Neuron (in vitro differentiated cells): ENCODE results near the gene IFRD1.
"Not testable (repeated sequence)": the region's sequence is repeated elsewhere in the genome, so short reads cannot be mapped to it uniquely, and the experiment has no call there.

Source experiments
- H2AFZ ChIP-seq: one replicate; pipeline ENCODE4 v1.6.1; 2013; ENCODE audit warnings: low read depth, mild to moderate bottlenecking, inconsistent platforms, low read length, moderate library complexity
- H3K27me3 ChIP-seq: one replicate; pipeline ENCODE4 v1.6.1; 2013; ENCODE audit warnings: low read length; ENCODE audit not compliant: insufficient read depth
- H3K36me3 ChIP-seq: one replicate; pipeline ENCODE4 v1.6.1; 2013; ENCODE audit warnings: low read length; ENCODE audit not compliant: insufficient read depth
- H3K4me1 ChIP-seq: one replicate; pipeline ENCODE4 v1.6.1; 2013; ENCODE audit warnings: low read length; ENCODE audit not compliant: insufficient read depth
- H3K4me3 ChIP-seq: 2 replicates; pipeline ENCODE4 v1.5.1; 2013; ENCODE audit warnings: mild to moderate bottlenecking, low read length, moderate library complexity
- H3K9me3 ChIP-seq: one replicate; pipeline ENCODE4 v1.6.1; 2013; ENCODE audit warnings: low read length

Gene IFRD1

DNA sequence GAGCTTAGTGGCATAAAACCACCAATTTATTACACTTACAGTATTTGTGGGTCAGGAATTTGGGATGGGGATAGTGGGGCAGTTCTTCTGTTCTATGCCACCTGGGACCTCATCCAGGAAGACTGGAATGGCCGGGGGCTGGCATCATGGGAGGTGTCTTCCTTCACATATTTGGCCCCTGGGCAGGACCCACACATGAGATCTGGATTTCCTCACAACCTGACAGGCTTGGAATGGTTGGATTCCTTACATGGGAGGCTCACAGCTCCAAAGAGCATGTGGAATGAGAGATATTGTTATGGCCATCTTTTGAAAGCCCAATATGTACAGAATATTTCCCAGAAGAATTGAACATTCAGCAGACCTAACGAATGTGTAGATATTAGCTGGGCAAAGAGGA, 52.4 kb downstream of the IFRD1 start:
- no peaks in the 10 kb centered on the region for H3K9me3 ChIP-seq
- H3K36me3 ChIP-seq = no peaks in the 10 kb centered on the region
- no peak overlapping the region for H3K4me3 ChIP-seq
- no peak overlapping the region for H2AFZ ChIP-seq
- no peaks in the 10 kb centered on the region for H3K27me3 ChIP-seq
- H3K4me1 ChIP-seq = peaks cover 9% of the 10 kb centered on the region

DNA sequence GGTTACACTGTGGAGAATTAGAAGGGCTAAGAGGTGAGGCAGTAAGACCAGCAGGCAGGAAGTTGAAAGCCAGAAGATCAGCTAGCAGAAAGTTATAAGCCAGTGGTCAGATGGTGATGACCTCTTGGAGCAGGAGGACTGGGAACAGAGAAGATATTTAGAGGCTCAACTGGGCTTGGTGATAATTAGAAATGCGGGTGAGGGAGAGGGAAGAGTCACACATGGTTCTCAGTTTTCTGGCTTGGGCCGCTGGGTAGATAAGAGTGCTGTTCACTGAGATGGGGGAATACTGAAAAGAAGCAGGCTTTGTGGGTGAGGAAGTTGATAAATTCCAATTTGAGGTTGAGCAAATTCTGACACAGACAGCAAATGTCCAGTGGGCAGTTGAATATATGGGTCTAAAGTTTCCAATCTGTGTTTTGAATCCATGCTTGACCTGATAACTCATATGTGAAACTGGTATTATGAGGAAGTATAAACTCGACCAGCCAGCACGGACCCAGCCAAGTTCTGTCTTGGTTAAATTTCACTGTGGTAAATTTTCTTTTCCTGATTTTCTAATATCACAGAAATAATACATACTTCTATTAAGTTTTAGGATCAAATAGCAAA, 53.2 kb downstream of the IFRD1 start:
- no peak overlapping the region for H2AFZ ChIP-seq

DNA sequence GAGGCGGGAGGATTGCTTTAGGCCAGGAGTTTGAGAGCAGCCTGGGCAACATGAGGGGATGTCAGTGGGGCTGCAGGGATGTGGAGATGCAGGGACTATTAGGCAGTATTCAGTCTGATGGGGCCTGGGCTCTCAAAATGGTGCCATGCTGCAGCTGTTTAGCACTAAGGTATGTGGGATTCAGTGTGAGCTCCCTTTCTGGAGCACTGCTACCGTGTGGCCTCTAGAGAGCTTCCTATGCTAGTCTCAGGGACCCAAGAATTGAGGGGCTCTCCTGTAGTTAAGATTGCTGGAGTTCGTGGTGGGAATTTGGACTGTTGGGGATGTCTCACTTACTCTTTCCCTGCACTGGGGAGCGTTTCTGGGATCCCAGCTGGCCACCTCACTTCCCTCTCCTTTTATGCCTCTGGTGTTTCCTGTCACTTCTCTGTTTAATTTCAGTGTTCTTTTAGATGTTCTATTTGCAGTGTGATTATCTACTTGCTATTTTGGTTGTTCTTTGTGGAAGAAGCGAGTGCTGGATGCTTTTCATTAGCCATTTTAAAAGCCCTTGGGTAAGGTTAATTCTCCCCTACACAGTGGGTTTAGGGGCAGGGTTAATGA, 53.9 kb downstream of the IFRD1 start:
- Histone ChIP-seq H3K27me3 (no peaks in the 10 kb centered on the region), H3K36me3 (no peaks in the 10 kb centered on the region), H3K9me3 (no peaks in the 10 kb centered on the region), H2AFZ (no peak overlapping the region), H3K4me1 (peaks cover 9% of the 10 kb centered on the region), H3K4me3 (no peak overlapping the region)

More for the DNA sequence above, 53.2 kb downstream of the IFRD1 start:
- Histone ChIP-seq H3K4me1 (peaks cover 9% of the 10 kb centered on the region), H3K36me3 (no peaks in the 10 kb centered on the region), H3K27me3 (no peaks in the 10 kb centered on the region), H3K4me3 (no peak overlapping the region), H3K9me3 (no peaks in the 10 kb centered on the region)

DNA sequence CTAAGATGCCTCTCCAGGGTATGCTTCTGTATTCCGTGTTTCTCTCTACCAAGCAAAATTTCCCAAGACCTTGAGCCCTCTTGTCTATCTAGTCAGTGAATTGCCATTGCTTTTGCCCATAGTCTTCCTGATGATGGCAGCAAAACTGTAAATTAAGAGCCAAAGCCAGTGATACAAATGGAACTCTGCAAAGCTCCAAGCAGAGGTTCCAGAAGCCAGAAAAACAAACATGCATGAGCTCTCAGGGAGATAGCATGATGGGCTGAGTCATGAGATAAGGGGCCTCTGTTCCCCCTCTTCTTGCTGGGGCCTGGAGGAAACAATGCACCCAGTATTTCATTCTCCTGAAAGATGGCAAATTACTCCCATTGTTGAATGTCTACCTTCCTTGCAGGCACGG, 55.2 kb downstream of the IFRD1 start:
- H3K36me3 ChIP-seq = no peaks in the 10 kb centered on the region
- no peaks in the 10 kb centered on the region for H3K9me3 ChIP-seq
- H2AFZ ChIP-seq = no peak overlapping the region
- H3K27me3 ChIP-seq = no peaks in the 10 kb centered on the region
- no peak overlapping the region for H3K4me3 ChIP-seq
- H3K4me1 ChIP-seq = peaks cover 9% of the 10 kb centered on the region

DNA sequence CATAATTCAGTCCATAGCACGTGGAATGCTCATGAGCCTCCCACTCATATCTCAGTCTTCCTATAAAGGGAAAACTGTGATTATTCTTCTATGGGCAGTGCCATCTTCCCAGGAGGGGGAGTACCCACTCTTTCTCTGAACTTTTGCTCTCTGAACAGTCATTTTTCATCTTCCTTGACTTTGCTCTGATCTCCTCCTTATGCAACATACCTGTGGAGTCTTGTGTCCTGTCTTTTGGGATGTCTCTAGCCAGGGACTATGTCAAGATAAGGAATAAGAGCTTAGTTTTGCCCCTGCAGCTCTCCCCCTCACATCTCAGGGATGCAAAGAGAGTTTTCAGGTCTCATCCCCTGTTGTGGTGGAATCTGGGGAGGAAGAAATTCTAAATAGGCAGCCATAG, 58.1 kb downstream of the IFRD1 start:
- no peaks in the 10 kb centered on the region for H3K36me3 ChIP-seq
- no peak overlapping the region for H3K4me3 ChIP-seq
- H2AFZ ChIP-seq = no peak overlapping the region
- H3K27me3 ChIP-seq = peaks cover 2% of the 10 kb centered on the region
- H3K4me1 ChIP-seq = no peaks in the 10 kb centered on the region
- no peaks in the 10 kb centered on the region for H3K9me3 ChIP-seq

DNA sequence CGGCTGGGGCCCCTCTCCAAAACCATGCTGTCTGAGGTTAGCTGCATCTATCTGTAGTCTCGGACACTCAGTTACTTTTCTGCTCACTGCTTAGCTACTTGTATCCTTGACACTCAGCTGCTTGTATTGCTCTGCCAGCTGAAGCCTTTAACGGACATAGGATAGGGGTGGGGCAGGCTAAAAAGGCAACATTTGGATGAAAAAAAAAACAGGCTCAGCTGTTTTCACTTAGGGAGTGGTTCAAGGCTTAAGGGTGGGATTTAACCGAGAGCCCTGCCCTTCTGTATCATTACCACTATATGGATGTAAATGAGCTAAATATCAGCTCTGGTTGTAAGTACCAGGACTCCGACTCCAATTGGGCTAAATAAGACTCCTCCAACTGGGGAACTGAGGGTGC, 59.1 kb downstream of the IFRD1 start:
- H3K27me3 ChIP-seq = peaks cover 4% of the 10 kb centered on the region
- no peaks in the 10 kb centered on the region for H3K4me1 ChIP-seq
- H2AFZ ChIP-seq = no peak overlapping the region
- H3K4me3 ChIP-seq = no peak overlapping the region
- H3K9me3 ChIP-seq = no peaks in the 10 kb centered on the region
- H3K36me3 ChIP-seq = no peaks in the 10 kb centered on the region

DNA sequence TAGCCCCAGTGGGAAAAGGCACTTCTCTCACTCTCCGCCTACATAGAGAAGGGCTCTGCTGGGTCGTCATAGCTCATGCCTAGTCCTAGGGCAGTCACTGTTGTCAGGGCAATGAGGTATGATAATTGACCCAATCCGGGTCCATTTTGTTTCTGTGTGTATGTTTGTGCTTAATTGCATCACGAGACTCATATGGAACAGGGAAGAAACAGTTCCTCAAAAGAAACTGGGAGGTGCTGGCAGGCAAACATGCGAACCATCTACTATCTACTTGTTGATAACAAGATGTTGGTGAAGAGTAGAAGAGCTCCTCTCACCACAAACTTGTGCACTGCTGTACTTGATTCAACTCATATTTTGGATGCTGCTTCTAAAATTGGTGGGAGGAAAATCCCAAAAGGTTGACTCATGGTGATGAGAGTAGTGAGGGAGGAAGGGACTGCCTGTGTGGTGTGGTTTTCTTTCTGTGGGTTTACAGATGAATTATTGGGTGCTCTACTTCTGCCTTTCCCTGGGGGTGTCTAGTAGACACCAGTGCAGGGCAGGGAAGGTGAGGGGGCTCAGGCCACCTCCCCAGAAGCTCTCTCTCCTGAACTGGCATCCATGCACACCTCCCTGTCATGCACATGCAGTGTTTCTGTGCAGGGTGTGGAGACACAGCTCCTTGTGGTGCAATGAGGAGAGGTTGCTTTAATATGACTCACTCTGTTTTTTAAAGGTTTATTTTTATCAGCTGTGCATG, 59.9 kb downstream of the IFRD1 start:
- no peaks in the 10 kb centered on the region for H3K9me3 ChIP-seq
- no peak overlapping the region for H3K4me3 ChIP-seq
- H3K4me1 ChIP-seq = no peaks in the 10 kb centered on the region

DNA sequence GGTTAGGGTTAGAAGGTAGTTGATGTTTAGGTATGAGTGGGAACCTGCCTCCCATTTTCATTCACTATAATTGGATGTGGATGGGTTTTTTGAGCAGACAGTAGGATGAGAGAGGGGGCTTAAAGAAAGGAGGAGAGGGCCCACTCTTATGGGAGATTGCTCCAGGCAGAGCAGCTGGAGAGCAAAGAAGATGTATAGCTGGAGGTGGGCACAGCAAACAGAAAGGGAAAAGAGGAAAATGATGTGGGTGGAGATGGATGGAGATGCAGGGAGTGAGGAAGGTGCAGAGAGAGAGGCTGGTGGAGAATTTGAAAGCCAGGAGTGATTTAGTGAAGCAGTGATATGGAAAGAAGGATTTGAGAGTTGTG, 60.5 kb downstream of the IFRD1 start:
- H3K4me3 ChIP-seq = no peak overlapping the region

More for the DNA sequence above, 59.9 kb downstream of the IFRD1 start:
- Histone ChIP-seq H3K27me3 (peaks cover 4% of the 10 kb centered on the region), H3K36me3 (no peaks in the 10 kb centered on the region), H2AFZ (no peak overlapping the region)

DNA sequence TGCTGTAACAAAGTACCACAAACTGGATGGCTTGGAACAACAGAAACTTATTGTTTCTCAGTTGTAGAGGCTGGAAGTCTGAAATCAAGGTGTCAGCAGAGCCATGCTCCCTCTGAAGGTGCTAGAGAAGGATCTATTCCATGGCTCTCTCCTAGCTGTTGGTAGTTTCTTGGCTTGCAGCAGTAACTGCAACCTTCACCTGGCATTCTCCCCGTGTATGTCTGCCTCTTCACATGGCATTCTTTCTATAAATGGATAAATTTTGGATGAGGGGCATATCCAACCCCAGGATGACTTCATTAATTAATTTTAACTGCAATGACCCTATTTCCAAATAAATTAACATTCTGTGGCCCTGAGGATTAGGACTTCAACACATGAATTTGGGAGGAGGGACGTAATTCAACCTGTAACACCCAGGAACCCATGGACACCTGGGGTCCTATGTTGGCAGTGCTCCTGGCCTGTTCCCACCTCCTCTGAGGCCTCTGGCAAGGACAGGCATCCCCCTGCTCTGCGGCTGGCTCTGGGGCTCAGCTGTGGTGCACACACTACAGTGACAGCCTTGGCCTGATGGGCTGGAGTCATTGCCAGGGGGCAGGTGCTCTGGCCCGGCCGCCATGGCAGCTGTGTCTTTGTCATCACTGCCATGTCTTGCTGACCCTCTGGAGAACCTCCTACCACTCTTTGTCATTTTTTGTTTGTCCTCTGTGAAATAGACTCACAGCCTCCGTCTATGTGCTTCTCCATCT, 61.4 kb downstream of the IFRD1 start:
- Histone ChIP-seq H3K27me3 (peaks cover 4% of the 10 kb centered on the region), H3K9me3 (no peaks in the 10 kb centered on the region), H3K4me1 (no peaks in the 10 kb centered on the region), H3K4me3 (no peak overlapping the region), H2AFZ (no peak overlapping the region), H3K36me3 (no peaks in the 10 kb centered on the region)

More for the DNA sequence above, 60.5 kb downstream of the IFRD1 start:
- no peak overlapping the region for H2AFZ ChIP-seq
- H3K36me3 ChIP-seq = no peaks in the 10 kb centered on the region
- no peaks in the 10 kb centered on the region for H3K4me1 ChIP-seq
- peaks cover 4% of the 10 kb centered on the region for H3K27me3 ChIP-seq
- no peaks in the 10 kb centered on the region for H3K9me3 ChIP-seq

DNA sequence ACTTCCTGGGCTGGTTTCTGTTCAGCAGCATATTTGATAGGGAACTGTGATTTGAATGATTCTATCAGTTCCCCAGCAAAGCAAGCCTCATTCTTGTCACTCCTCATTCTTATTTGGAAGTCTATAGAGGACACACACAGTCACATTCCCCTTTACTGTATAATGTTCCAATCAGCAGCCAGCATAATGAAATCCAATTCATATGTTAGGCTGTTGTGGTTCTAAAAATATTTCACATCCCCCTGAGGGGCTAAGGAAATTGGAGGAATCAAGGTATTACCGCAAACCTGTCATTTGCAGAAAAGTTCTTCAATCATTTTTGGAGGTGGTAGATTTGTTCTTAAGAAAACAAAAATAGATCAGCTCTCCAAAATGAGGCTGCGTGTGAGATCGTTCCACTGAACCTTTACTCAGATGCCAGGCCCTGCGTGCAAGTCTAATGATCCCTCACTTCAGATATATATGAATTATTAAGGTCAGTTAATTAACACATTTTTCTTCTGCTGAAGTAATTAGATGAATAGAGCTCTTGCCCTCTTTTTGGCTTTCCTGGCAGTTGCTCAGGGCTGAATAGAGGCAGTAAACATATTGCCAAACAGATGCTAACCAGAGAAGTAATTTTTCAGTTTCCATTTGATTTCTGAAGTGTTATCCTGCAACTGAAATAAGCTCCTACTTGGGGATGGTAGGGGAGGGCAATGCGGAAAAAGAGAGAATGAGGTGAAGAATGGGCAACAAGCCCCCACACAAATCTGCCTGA, 62.4 kb downstream of the IFRD1 start:
- peaks cover 4% of the 10 kb centered on the region for H3K27me3 ChIP-seq
- H3K36me3 ChIP-seq = no peaks in the 10 kb centered on the region

DNA sequence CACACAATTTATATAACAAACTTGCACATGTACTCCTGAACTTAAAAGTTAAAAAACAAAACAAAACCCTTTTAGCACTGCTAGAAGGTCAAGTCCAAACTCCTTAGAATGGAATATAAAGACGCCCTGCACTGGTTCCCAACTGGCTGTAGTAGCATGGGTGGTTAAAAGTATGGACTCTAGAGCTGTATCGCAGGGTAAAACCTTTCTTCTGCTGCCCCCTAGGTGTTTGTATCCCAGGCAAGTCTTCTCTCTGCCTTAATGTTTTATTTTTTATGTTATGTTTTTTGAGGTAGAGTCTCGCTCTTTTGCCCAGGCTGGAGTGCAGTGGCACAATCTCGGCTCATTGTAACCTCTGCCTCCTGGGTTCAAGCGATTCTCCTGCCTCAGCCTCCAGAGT, 65.7 kb downstream of the IFRD1 start:
- Histone ChIP-seq H2AFZ (no peak overlapping the region), H3K4me3 (no peak overlapping the region), H3K9me3 (no peaks in the 10 kb centered on the region), H3K27me3 (peaks cover 4% of the 10 kb centered on the region), H3K4me1 (no peaks in the 10 kb centered on the region), H3K36me3 (no peaks in the 10 kb centered on the region)

More for the DNA sequence above, 62.4 kb downstream of the IFRD1 start:
- no peaks in the 10 kb centered on the region for H3K4me1 ChIP-seq
- H3K4me3 ChIP-seq = no peak overlapping the region
- no peaks in the 10 kb centered on the region for H3K9me3 ChIP-seq
- no peak overlapping the region for H2AFZ ChIP-seq

DNA sequence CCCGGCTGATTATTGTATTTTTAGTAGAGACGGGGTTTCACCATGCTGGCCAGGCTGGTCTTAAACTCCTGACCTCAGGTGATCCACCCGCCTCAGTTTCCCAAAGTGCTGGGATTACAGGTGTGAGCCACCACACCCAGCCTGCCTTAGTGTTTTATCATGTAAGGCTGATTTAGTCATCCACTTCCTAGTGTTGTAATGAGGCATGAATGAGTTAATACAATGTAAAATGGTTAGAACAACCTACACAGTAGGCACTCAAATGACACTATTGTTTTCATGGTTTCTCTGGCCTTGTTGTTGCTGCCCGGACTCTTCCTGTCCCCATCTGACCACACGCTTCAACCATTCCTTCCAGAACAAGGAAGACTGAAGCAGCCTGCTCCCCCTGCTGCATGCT, 66.2 kb downstream of the IFRD1 start:
- not testable (repeated sequence) for H3K27me3 ChIP-seq, H3K4me3 ChIP-seq

More for the DNA sequence above, 66.2 kb downstream of the IFRD1 start:
- not testable (repeated sequence) for H2AFZ ChIP-seq, H3K4me1 ChIP-seq, H3K9me3 ChIP-seq, H3K36me3 ChIP-seq
